Fibroblast of mammary gland (primary cell): ENCODE data around the gene ICAM3.
A peak's percentile ranks its signal among the peaks of the same experiment; 100 is the strongest.

Source experiments
- DNase-seq: peaks from one replicate; pipeline ENCODE4 v3.0.0-alpha.2; 2010; ENCODE audit warnings: low read depth
- H3K4me3 ChIP-seq: 2 replicates; pipeline ENCODE4 v1.5.1; 2011; ENCODE audit warnings: low read depth, mild to moderate bottlenecking, low read length, moderate library complexity; ENCODE audit not compliant: control insufficient read depth
- TF ChIP-seq, protein P1 (sequence below): conservative IDR thresholded peaks from 2 replicates; pipeline ENCODE4 v1.5.1; 2011; ENCODE audit warnings: low read depth, low read length, inconsistent platforms; ENCODE audit not compliant: control insufficient read depth, insufficient read depth

The ICAM3 gene

DNA sequence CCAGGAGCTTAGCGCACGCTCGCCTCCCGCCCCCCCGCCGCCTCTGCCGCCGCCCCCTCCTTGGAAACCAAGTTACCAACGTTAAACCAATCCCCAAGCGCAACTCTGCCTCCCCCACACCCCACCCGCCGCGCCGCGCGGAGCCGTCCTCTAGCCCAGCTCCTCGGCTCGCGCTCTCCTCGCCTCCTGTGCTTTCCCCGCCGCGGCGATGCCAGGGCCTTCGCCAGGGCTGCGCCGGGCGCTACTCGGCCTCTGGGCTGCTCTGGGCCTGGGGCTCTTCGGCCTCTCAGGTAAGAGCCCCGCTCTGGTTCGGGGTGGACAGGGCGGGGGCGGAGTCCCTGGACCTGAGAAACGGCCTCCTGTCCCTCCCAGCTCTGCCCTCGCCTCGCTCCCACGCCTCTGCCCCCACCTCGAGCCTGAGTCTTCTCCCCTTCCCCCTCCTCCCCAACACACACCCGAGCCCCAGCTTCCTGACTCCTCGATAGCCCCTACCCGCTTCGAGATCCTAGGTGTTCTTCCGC lies 49.5 kb downstream of the ICAM3 start, which contains the start of gene ICAM5:
TSS of gene ICAM5 (plus strand) at position 117 of the 521 bp plus-strand sequence. CDS start at position 209, 92 bp downstream.
- TF ChIP-seq, protein P1, sequence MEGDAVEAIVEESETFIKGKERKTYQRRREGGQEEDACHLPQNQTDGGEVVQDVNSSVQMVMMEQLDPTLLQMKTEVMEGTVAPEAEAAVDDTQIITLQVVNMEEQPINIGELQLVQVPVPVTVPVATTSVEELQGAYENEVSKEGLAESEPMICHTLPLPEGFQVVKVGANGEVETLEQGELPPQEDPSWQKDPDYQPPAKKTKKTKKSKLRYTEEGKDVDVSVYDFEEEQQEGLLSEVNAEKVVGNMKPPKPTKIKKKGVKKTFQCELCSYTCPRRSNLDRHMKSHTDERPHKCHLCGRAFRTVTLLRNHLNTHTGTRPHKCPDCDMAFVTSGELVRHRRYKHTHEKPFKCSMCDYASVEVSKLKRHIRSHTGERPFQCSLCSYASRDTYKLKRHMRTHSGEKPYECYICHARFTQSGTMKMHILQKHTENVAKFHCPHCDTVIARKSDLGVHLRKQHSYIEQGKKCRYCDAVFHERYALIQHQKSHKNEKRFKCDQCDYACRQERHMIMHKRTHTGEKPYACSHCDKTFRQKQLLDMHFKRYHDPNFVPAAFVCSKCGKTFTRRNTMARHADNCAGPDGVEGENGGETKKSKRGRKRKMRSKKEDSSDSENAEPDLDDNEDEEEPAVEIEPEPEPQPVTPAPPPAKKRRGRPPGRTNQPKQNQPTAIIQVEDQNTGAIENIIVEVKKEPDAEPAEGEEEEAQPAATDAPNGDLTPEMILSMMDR = no peak
- no peak for DNase-seq
- H3K4me3 ChIP-seq = peak within 1 kb of the TSS; percentile 25

DNA sequence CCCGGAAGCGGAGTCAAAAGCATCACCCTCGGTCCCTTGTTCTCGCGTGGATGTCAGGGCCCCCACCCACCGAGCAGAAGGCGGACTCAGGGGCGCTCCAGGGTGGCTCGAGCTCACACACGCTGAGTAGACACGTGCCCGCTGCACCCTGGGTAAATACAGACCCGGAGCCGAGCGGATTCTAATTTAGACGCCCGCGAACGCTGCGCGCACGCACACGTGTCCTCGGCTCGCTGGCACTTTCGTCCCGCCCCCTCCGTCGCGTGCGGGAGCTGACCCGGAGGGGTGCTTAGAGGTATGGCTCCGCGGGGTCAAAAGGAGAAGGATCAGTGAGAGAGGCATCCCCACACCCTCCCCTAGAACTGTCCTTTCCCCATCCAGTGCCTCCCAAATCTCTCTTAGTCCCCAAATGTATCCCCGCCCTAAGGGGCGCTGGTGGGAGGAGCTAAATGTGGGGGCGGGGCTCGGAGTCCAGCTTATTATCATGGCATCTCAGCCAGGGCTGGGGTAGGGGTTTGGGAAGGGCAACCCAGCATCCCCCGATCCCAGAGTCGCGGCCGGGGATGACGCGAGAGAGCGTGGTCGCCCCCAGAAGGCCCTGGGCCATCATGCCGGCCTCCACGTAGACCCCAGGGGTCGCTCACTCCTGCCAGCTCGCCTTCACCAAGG lies 50.1 kb downstream of the ICAM3 start:
- peak; percentile 32 for DNase-seq
- TF ChIP-seq, protein P1 = no peak
- H3K4me3 ChIP-seq = peak overlapping the region; percentile 25

DNA sequence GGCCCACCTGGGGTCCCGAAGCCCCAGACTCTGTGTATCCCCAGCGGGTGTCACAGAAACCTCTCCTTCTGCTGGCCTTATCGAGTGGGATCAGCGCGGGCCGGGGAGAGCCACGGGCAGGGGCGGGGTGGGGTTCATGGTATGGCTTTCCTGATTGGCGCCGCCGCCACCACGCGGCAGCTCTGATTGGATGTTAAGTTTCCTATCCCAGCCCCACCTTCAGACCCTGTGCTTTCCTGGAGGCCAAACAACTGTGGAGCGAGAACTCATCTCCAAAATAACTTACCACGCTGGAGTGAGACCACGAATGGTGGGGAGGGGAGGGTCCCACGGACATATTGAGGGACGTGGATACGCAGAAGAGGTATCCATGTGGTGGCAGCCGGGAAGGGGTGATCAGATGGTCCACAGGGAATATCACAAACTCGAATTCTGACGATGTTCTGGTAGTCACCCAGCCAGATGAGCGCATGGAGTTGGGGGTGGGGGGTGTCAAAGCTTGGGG lies 50.7 kb downstream of the ICAM3 start:
- TF ChIP-seq, protein P1 = no peak
- no peak overlapping the region for H3K4me3 ChIP-seq
- DNase-seq = peak; percentile 45

DNA sequence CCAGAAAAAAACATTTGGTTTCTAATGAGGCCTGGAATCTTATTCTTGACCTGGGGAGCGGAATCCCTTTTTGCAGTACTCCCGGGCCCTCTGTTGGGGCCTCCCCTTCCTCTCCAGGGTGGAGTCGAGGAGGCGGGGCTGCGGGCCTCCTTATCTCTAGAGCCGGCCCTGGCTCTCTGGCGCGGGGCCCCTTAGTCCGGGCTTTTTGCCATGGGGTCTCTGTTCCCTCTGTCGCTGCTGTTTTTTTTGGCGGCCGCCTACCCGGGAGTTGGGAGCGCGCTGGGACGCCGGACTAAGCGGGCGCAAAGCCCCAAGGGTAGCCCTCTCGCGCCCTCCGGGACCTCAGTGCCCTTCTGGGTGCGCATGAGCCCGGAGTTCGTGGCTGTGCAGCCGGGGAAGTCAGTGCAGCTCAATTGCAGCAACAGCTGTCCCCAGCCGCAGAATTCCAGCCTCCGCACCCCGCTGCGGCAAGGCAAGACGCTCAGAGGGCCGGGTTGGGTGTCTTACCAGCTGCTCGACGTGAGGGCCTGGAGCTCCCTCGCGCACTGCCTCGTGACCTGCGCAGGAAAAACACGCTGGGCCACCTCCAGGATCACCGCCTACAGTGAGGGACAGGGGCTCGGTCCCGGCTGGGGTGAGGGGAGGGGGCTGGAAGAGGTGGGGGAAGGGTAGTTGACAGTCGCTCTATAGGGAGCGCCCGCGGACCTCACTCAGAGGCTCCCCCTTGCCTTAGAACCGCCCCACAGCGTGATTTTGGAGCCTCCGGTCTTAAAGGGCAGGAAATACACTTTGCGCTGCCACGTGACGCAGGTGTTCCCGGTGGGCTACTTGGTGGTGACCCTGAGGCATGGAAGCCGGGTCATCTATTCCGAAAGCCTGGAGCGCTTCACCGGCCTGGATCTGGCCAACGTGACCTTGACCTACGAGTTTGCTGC lies 52.4 kb downstream of the ICAM3 start, which contains the start of gene ICAM4:
TSS of gene ICAM4 (plus strand) at position 153 of the 935 bp plus-strand sequence. CDS start at position 211, 58 bp downstream.
- no peak for DNase-seq
- no peak within 1 kb of the TSS for H3K4me3 ChIP-seq
- TF ChIP-seq, protein P1 = no peak

DNA sequence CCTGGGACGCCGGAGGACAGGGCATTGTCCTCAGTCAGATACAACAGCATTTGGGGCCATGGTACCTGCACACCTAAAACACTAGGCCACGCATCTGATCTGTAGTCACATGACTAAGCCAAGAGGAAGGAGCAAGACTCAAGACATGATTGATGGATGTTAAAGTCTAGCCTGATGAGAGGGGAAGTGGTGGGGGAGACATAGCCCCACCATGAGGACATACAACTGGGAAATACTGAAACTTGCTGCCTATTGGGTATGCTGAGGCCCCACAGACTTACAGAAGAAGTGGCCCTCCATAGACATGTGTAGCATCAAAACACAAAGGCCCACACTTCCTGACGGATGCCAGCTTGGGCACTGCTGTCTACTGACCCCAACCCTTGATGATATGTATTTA lies 54.0 kb downstream of the ICAM3 start:
- TF ChIP-seq, protein P1 = no peak

DNA sequence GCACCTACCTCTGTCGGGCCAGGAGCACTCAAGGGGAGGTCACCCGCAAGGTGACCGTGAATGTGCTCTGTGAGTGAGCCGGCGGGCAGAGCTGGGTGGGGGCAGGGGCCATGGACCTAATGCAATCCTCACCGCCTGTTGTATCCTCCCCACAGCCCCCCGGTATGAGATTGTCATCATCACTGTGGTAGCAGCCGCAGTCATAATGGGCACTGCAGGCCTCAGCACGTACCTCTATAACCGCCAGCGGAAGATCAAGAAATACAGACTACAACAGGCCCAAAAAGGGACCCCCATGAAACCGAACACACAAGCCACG lies 54.5 kb downstream of the ICAM3 start:
- DNase-seq = no peak
- H3K4me3 ChIP-seq = no peak overlapping the region
- TF ChIP-seq, protein P1 = no peak

More for the DNA sequence above, 54.0 kb downstream of the ICAM3 start:
- DNase-seq = no peak
- no peak overlapping the region for H3K4me3 ChIP-seq
